ENCODE results near the gene ADPRH.

The ADPRH gene

GRCh38 chr3:119585208-119585607, 5.9 kb downstream of the ADPRH start:
- H2BK5ac ChIP-seq (ENCODE audit: low read length), result no peak overlapping the region
- no peak overlapping the region for H2BK120ac ChIP-seq (ENCODE audit: low read depth, low read length)
- H3K27me3 ChIP-seq (ENCODE audit: control insufficient read depth in 3 of 3, insufficient read depth in 3 of 3, low read depth in 1 of 3, low read length in 3 of 3), result peaks cover 0 to 28% (median 0%) of the 10 kb centered on the region in 3 experiments
- H2BK12ac ChIP-seq (ENCODE audit: low read length), result no peak overlapping the region
- H3K9ac ChIP-seq (ENCODE audit: low read depth, low read length, poor library complexity), result no peak overlapping the region
- peaks cover 0 to 3% of the 10 kb centered on the region in 2 donors for H3K4me1 ChIP-seq (ENCODE audit: control insufficient read depth in 2 of 2, insufficient read depth in 1 of 2, low read depth in 1 of 2, low read length in 2 of 2)
- no CpG with 5 or more reads among the region's 10 CpGs for WGBS, 2 donors (ENCODE audit: extremely low coverage in 2 of 2, insufficient read length in 2 of 2, insufficient replicate concordance in 1 of 2)
- no peak overlapping the region for H3K18ac ChIP-seq (ENCODE audit: low read length)
- no peak overlapping the region for H4K91ac ChIP-seq (ENCODE audit: low read depth, low read length, poor library complexity)
- no peaks in the 10 kb centered on the region for H3K79me1 ChIP-seq (ENCODE audit: low read depth, low read length)
- H3K36me3 ChIP-seq (replicated peaks in 1 of 2; ENCODE audit: control insufficient read depth in 2 of 2, insufficient read depth in 2 of 2, low read length in 2 of 2), result peaks cover 0 to 3% of the 10 kb centered on the region in 2 donors
- no peak overlapping the region for H2AFZ ChIP-seq (ENCODE audit: low read length)
- H2AK5ac ChIP-seq (ENCODE audit: low read depth, low read length), result no peak overlapping the region
- no peak overlapping the region for H3K23ac ChIP-seq (ENCODE audit: low read depth, low read length, poor library complexity)
- H3K14ac ChIP-seq (ENCODE audit: low read length), result no peak overlapping the region
- no peak overlapping the region for H3K4ac ChIP-seq (ENCODE audit: low read length)
- H3K4me3 ChIP-seq (ENCODE audit: low read length in 2 of 2), result no peak overlapping the region
- H2BK15ac ChIP-seq (ENCODE audit: low read length), result no peak overlapping the region
- no peak overlapping the region for H3K4me2 ChIP-seq (ENCODE audit: insufficient read depth, low read length, poor library complexity, severe bottlenecking)
- H3K27ac ChIP-seq (replicated peaks; ENCODE audit: low read length), result no peak overlapping the region
- DNase-seq (ENCODE audit: low spot score), result no peak
- no peaks in the 10 kb centered on the region for H3K9me3 ChIP-seq (replicated peaks in 1 of 2; ENCODE audit: control insufficient read depth in 2 of 2, insufficient read depth in 1 of 2, low read depth in 1 of 2, low read length in 2 of 2)
- H4K8ac ChIP-seq (ENCODE audit: low read depth, low read length), result no peak overlapping the region

GRCh38 chr3:119585856-119586570, 6.7 kb downstream of the ADPRH start:
- Histone ChIP-seq H3K9me3 (replicated peaks in 1 of 2; ENCODE audit: control insufficient read depth in 2 of 2, insufficient read depth in 1 of 2, low read depth in 1 of 2, low read length in 2 of 2) (peaks cover 0 to 4% of the 10 kb centered on the region in 2 donors), H2AFZ (ENCODE audit: low read length) (no peak overlapping the region), H3K4ac (ENCODE audit: low read length) (no peak overlapping the region), H4K8ac (ENCODE audit: low read depth, low read length) (no peak overlapping the region), H2BK5ac (ENCODE audit: low read length) (no peak overlapping the region), H3K4me1 (ENCODE audit: control insufficient read depth in 2 of 2, insufficient read depth in 1 of 2, low read depth in 1 of 2, low read length in 2 of 2) (peaks cover 0 to 2% of the 10 kb centered on the region in 2 donors), H3K4me3 (ENCODE audit: low read length in 2 of 2) (no peak overlapping the region), H3K18ac (ENCODE audit: low read length) (no peak overlapping the region), H2BK120ac (ENCODE audit: low read depth, low read length) (no peak overlapping the region), H2AK5ac (ENCODE audit: low read depth, low read length) (no peak overlapping the region), H3K9ac (ENCODE audit: low read depth, low read length, poor library complexity) (no peak overlapping the region), H3K14ac (ENCODE audit: low read length) (no peak overlapping the region), H3K79me1 (ENCODE audit: low read depth, low read length) (no peaks in the 10 kb centered on the region), H3K36me3 (replicated peaks in 1 of 2; ENCODE audit: control insufficient read depth in 2 of 2, insufficient read depth in 2 of 2, low read length in 2 of 2) (peaks cover 0 to 3% of the 10 kb centered on the region in 2 donors), H3K27ac (replicated peaks; ENCODE audit: low read length) (no peak overlapping the region), H3K4me2 (ENCODE audit: insufficient read depth, low read length, poor library complexity, severe bottlenecking) (no peak overlapping the region), H2BK12ac (ENCODE audit: low read length) (no peak overlapping the region), H4K91ac (ENCODE audit: low read depth, low read length, poor library complexity) (no peak overlapping the region), H3K27me3 (ENCODE audit: control insufficient read depth in 3 of 3, insufficient read depth in 3 of 3, low read depth in 1 of 3, low read length in 3 of 3) (peaks cover 0 to 22% (median 0%) of the 10 kb centered on the region in 3 experiments), H3K23ac (ENCODE audit: low read depth, low read length, poor library complexity) (no peak overlapping the region), H2BK15ac (ENCODE audit: low read length) (no peak overlapping the region)
- DNase-seq (ENCODE audit: low spot score), result no peak
- WGBS, 2 donors (ENCODE audit: extremely low coverage in 2 of 2, insufficient read length in 2 of 2, insufficient replicate concordance in 1 of 2), result no CpG with 5 or more reads among the region's 11 CpGs

- H3K27ac ChIP-seq (replicated peaks; ENCODE audit: low read length), result no peak overlapping the region
Measured at GRCh38 chr3:119586733-119587172, 7.5 kb downstream of the ADPRH start.

GRCh38 chr3:119588112-119588511, 8.8 kb downstream of the ADPRH start:
- H2BK5ac ChIP-seq (ENCODE audit: low read length), result no peak overlapping the region
- H2AK5ac ChIP-seq (ENCODE audit: low read depth, low read length), result no peak overlapping the region
- H2BK12ac ChIP-seq (ENCODE audit: low read length), result no peak overlapping the region
- no peak overlapping the region for H3K23ac ChIP-seq (ENCODE audit: low read depth, low read length, poor library complexity)
- no peak overlapping the region for H3K4ac ChIP-seq (ENCODE audit: low read length)
- H4K91ac ChIP-seq (ENCODE audit: low read depth, low read length, poor library complexity), result no peak overlapping the region
- no peak overlapping the region for H4K8ac ChIP-seq (ENCODE audit: low read depth, low read length)
- H2BK15ac ChIP-seq (ENCODE audit: low read length), result no peak overlapping the region
- peaks cover 0 to 2% of the 10 kb centered on the region in 2 donors for H3K4me1 ChIP-seq (ENCODE audit: control insufficient read depth in 2 of 2, insufficient read depth in 1 of 2, low read depth in 1 of 2, low read length in 2 of 2)
- H3K9ac ChIP-seq (ENCODE audit: low read depth, low read length, poor library complexity), result no peak overlapping the region
- H3K14ac ChIP-seq (ENCODE audit: low read length), result no peak overlapping the region
- no peak overlapping the region for H2AFZ ChIP-seq (ENCODE audit: low read length)
- H3K4me3 ChIP-seq (ENCODE audit: low read length in 2 of 2), result no peak overlapping the region
- H3K79me1 ChIP-seq (ENCODE audit: low read depth, low read length), result no peaks in the 10 kb centered on the region
- H3K27me3 ChIP-seq (ENCODE audit: control insufficient read depth in 3 of 3, insufficient read depth in 3 of 3, low read depth in 1 of 3, low read length in 3 of 3), result peaks cover 0 to 19% (median 0%) of the 10 kb centered on the region in 3 experiments
- no peak for DNase-seq (ENCODE audit: low spot score)
- peaks cover 0 to 3% of the 10 kb centered on the region in 2 donors for H3K36me3 ChIP-seq (replicated peaks in 1 of 2; ENCODE audit: control insufficient read depth in 2 of 2, insufficient read depth in 2 of 2, low read length in 2 of 2)
- H3K18ac ChIP-seq (ENCODE audit: low read length), result no peak overlapping the region
- H2BK120ac ChIP-seq (ENCODE audit: low read depth, low read length), result no peak overlapping the region
- H3K4me2 ChIP-seq (ENCODE audit: insufficient read depth, low read length, poor library complexity, severe bottlenecking), result no peak overlapping the region
- WGBS, 2 donors (ENCODE audit: extremely low coverage in 2 of 2, insufficient read length in 2 of 2, insufficient replicate concordance in 1 of 2), result no CpG with 5 or more reads among the region's 3 CpGs
- H3K9me3 ChIP-seq (replicated peaks in 1 of 2; ENCODE audit: control insufficient read depth in 2 of 2, insufficient read depth in 1 of 2, low read depth in 1 of 2, low read length in 2 of 2), result peaks cover 0 to 4% of the 10 kb centered on the region in 2 donors
- H3K27ac ChIP-seq (replicated peaks; ENCODE audit: low read length), result no peak overlapping the region

More at GRCh38 chr3:119586733-119587172, 7.5 kb downstream of the ADPRH start:
- WGBS, 2 donors (ENCODE audit: extremely low coverage in 2 of 2, insufficient read length in 2 of 2, insufficient replicate concordance in 1 of 2), result no CpG with 5 or more reads among the region's 3 CpGs
- Histone ChIP-seq H3K36me3 (replicated peaks in 1 of 2; ENCODE audit: control insufficient read depth in 2 of 2, insufficient read depth in 2 of 2, low read length in 2 of 2) (peaks cover 0 to 3% of the 10 kb centered on the region in 2 donors), H3K79me1 (ENCODE audit: low read depth, low read length) (no peaks in the 10 kb centered on the region), H2BK5ac (ENCODE audit: low read length) (no peak overlapping the region), H3K18ac (ENCODE audit: low read length) (no peak overlapping the region), H3K4ac (ENCODE audit: low read length) (no peak overlapping the region), H3K23ac (ENCODE audit: low read depth, low read length, poor library complexity) (no peak overlapping the region), H3K4me2 (ENCODE audit: insufficient read depth, low read length, poor library complexity, severe bottlenecking) (no peak overlapping the region), H3K9me3 (replicated peaks in 1 of 2; ENCODE audit: control insufficient read depth in 2 of 2, insufficient read depth in 1 of 2, low read depth in 1 of 2, low read length in 2 of 2) (peaks cover 0 to 4% of the 10 kb centered on the region in 2 donors), H3K4me3 (ENCODE audit: low read length in 2 of 2) (no peak overlapping the region), H3K9ac (ENCODE audit: low read depth, low read length, poor library complexity) (no peak overlapping the region), H3K27me3 (ENCODE audit: control insufficient read depth in 3 of 3, insufficient read depth in 3 of 3, low read depth in 1 of 3, low read length in 3 of 3) (peaks cover 0 to 17% (median 0%) of the 10 kb centered on the region in 3 experiments), H2BK12ac (ENCODE audit: low read length) (no peak overlapping the region), H4K8ac (ENCODE audit: low read depth, low read length) (no peak overlapping the region), H2AFZ (ENCODE audit: low read length) (no peak overlapping the region), H2AK5ac (ENCODE audit: low read depth, low read length) (no peak overlapping the region), H4K91ac (ENCODE audit: low read depth, low read length, poor library complexity) (no peak overlapping the region), H2BK15ac (ENCODE audit: low read length) (no peak overlapping the region), H3K4me1 (ENCODE audit: control insufficient read depth in 2 of 2, insufficient read depth in 1 of 2, low read depth in 1 of 2, low read length in 2 of 2) (peaks cover 0 to 2% of the 10 kb centered on the region in 2 donors), H2BK120ac (ENCODE audit: low read depth, low read length) (no peak overlapping the region), H3K14ac (ENCODE audit: low read length) (no peak overlapping the region)
- no peak for DNase-seq (ENCODE audit: low spot score)
